T47D (cell line): ENCODE measurements around the gene WBP2NL.
"Not testable (repeated sequence)": the region's sequence is repeated elsewhere in the genome, so short reads cannot be mapped to it uniquely, and the experiment has no call there.

Experiments used
- DNase-seq, 2 experiments: peaks; one replicate each; pipeline versions ENCODE4 v3.0.0 to v3.0.0-alpha.2; 2011 to 2012; ENCODE audit warnings: low read depth in 1 of 2, low spot score in 1 of 2
- JUND ChIP-seq: IDR thresholded peaks from 2 replicates; pipeline ENCODE4 v1.6.1; 2012; ENCODE audit warnings: low read depth
- in situ Hi-C: cut with HindIII; loops from 2 replicates; pipeline ENCODE4 v1.10.0; 2016; ENCODE audit warnings: low sequenced_read_pairs, low pct_unique_long_range_greater_than_20kb

WBP2NL gene, protein sequence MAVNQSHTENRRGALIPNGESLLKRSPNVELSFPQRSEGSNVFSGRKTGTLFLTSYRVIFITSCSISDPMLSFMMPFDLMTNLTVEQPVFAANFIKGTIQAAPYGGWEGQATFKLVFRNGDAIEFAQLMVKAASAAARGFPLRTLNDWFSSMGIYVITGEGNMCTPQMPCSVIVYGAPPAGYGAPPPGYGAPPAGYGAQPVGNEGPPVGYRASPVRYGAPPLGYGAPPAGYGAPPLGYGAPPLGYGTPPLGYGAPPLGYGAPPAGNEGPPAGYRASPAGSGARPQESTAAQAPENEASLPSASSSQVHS

GRCh38 chr22:41998361-41999261 lies at the start of gene WBP2NL:
Gene WBP2NL, plus strand, starts transcription at chr22:41998788. Its CDS starts 31 bp downstream, at chr22:41998819.
- TF ChIP-seq JUND: no peak
- peak; percentile 80 to 92 for DNase-seq
- in situ Hi-C loops: no loop called here

GRCh38 chr22:41948928-41949296 lies 49.7 kb upstream of the WBP2NL start:
- DNase-seq, in situ Hi-C loops: not testable (repeated sequence)

GRCh38 chr22:41949297-41949965 lies 49.2 kb upstream of the WBP2NL start:
- no peak for DNase-seq
- TF ChIP-seq JUND: no peak
- in situ Hi-C loops: no loop called here

- DNase-seq: no peak
- in situ Hi-C loops: no loop called here
- no peak for TF ChIP-seq JUND
Measured at GRCh38 chr22:41951898-41952474, 46.6 kb upstream of the WBP2NL start, which contains the start of gene SMIM45. Gene SMIM45, plus strand, starts transcription at chr22:41952150.

GRCh38 chr22:41952713-41953112 lies 45.9 kb upstream of the WBP2NL start:
- no peak for TF ChIP-seq JUND
- in situ Hi-C loops: no loop called here
- DNase-seq: no peak

DNA sequence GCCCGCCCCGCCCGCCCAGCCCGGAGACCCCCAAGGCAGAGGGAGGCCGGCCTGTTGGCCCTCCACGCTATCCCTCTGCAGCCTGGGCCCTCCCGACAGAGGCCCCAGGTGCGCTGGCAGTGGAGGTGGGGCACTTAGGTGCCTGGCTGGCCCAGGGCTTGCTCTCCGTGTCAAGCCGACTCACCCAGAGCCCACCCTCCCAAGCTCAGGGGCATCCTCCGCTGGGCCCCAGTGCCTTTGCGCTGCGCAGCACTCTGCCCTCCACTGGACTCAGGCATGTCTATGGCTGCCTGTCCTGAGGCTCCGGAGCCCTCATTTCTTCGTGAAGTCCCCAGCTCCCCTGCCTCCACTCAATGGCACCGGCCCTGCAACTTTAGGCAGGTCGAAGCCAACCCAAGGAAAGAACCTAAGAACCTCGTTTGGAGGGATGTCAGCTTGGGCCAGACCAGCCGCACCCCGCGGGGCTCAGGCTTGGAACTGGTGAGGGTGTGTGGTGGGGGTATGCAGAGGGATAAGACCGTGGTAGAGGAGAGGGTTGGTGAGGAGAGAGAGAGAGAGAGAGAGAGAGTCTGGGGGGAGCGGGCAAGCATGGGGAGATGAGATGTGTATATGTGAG lies 40.5 kb upstream of the WBP2NL start:
- DNase-seq: no peak
- no peak for TF ChIP-seq JUND
- in situ Hi-C loops: no loop called here

DNA sequence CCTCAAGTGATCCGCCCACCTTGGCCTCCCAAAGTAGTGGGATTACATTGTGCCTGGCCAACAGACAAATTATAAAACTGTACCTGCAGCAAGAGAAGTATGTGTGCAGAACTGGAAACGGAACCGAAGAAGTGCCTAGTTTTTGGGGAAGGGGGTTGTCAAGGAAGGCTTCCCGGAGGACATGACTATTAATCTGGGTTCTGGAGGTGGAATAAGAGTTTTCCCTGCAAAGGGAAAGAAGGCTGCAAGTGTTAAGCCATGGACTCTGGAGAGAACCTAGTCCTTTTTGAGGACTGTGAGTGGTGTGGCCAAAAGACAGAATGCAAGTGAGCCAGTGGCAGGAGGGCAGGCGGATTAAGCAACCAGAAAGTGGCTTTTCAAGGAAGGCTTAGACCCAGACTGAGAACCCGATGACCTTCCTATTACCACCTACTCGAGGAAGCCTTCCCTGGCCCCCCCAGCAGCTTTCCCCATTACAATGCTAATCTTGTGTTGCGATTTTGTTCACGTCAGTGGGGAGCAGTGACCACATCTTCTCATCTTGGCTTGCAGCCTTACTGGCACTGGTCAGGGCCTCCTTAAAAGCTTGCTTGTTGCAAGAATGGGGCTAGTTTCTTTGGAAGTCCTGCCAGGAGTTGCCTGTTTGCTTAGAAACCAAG lies 35.0 kb upstream of the WBP2NL start:
- in situ Hi-C loops: no loop called here
- DNase-seq: no peak
- TF ChIP-seq JUND: no peak

GRCh38 chr22:41964112-41964491 lies 34.5 kb upstream of the WBP2NL start:
- in situ Hi-C loops: no loop called here
- no peak for DNase-seq
- TF ChIP-seq JUND: no peak

- in situ Hi-C loops: no loop called here
- TF ChIP-seq JUND: no peak
- no peak for DNase-seq
Measured at GRCh38 chr22:41966225-41966606, 32.4 kb upstream of the WBP2NL start.

DNA sequence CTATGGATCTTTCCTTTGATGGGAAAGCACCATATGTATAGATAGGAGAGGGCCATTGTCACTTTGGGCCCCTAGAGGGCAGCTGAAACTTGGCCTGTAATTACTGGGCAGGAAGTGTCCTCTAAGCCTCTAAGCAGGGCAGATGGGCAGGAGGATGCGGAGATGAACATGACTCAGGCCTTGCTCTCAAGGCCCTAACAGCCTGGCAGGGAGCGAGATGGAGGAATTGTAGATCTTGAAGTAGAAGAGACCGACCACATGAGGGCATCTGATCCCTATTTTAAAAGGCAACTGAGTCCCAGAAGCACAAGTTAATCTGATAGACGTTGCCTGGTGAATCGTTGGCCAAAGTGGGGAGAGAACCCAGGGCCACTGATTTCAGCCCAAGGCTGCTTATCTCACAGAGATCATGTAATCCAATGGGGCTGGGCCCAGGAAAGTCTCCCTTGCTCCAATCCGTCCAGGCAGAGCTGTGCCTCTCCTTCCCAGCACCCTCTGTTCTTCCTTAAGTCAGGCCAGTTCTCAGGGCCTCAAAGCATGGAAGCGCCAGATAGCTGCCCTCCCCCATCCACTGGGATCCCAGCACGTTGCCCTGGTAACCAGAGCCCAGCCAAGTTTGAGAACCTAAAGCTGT lies 31.9 kb upstream of the WBP2NL start:
- in situ Hi-C loops: no loop called here
- no peak for TF ChIP-seq JUND
- peak; percentile 37 to 78 for DNase-seq

GRCh38 chr22:41968601-41969000 lies 30.0 kb upstream of the WBP2NL start:
- in situ Hi-C loops: no loop called here
- DNase-seq: no peak
- TF ChIP-seq JUND: no peak
